GM19468 (cell line): ENCODE measurements around the gene CATSPER2.
"Not testable (repeated sequence)": the region's sequence is repeated elsewhere in the genome, so short reads cannot be mapped to it uniquely, and the experiment has no call there.

Source experiments
- ATAC-seq: cut with Tn5 transposase; IDR thresholded peaks from one replicate; pipeline ENCODE4 v1.9.1; 2021; ENCODE audit warnings: mild to moderate bottlenecking, moderate library complexity, moderate number of reproducible peaks; ENCODE audit not compliant: unreplicated experiment; ENCODE audit errors: extremely low read depth

CATSPER2 gene

DNA sequence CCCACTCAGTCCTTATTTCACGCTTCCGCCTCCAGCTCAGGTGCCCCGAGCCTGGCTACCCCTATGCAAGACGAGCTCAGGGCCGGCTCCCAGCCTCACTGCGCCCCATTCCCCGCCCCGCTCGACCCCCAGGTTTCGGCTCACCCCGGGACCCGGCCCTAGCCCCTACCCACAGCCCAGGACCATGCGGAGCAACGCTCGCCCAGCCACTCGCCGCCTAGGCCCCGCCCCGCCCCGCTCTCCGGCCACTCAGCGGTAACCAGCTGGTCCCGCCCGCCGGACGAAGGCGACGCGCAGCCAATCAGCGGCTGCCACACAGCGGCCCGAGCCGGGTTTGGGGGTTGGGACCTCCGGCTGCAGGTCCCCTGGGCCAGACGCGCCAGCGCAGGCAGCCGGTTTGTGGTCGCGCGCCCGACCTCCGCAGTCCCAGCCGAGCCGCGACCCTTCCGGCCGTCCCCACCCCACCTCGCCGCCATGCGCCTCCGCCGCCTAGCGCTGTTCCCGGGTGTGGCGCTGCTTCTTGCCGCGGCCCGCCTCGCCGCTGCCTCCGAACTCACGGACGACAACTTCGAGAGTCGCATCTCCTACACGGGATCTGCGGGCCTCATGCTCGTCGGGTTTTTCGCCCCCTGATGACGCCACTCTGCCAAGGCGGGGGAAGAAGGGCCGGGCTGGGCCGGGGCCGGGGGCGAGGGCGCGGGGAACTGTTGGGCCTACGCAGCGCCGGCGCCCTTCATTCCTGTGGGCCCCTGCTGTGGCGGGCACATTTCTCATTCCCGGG is at the start of gene CATSPER2:
Gene CATSPER2 (minus strand): TSS at position 196 of the 781 bp plus-strand sequence. CDS start 783 bp downstream, outside the sequence.
- no peak for ATAC-seq

DNA sequence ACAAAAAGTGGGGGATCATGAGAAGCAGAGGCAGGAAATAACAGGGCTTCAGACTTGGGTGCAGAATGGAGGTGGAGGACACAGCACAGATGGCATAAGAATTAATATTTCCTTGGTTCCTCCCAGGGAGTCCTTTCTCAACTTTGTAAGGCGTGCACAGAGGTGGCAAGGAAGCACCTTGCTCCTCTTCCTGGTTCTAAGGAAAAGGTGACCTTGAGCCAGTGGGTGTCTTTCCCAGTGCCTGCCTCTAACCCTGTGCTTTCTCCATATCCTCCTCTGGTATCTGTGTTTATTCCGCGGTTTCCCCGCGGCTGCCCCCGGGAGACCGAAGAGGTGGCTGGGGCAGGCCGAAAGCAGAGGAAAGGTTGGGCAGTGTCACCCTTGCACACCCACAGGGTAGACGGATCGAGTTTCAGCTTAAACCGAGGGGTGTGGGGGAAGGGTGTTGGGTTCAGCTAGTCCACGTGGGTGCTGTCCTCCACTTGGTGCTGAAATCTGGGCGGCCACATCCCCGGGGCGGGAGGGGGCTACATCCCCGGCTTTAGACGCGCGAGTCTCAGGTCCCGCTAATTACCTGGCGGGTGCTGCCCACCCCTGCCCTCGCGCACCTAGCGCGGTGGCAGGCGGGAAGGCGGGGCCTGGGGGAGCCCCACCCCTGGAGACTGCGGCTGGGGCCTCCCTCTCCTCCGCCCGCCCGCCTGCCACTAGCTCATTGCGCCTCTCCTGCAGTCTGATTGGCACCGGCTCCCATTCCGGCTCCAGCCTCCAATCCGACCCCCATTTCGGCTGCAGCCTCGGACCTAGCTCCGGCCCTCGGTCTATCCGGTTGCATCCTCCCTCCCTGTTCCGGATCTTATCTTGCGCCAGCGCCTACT is 44.7 kb upstream of the CATSPER2 start, which contains the start of gene CKMT1A:
Gene CKMT1A (plus strand): TSS at position 712 of the 875 bp plus-strand sequence. CDS start 192 bp downstream, outside the sequence.
- ATAC-seq: not testable (repeated sequence)

DNA sequence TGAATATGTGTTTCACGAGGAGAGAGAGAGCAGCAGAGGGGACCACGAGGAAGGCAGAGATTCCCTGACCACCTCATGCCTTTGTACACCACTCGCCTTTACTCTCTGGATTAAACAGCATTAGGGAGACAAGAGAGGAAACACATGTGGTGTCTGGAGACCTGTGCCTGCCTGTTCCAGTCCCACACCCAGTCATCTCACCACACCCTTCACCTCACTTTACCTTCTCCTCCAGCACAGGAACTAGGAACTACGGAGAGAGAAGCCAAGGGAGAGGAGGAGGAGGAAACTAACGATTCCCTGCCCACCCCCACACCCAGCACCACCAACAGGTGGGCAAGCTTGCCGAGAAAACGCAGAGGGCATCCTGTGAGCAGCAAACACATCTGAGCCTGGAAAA is 44.0 kb upstream of the CATSPER2 start:
- ATAC-seq: not testable (repeated sequence)

DNA sequence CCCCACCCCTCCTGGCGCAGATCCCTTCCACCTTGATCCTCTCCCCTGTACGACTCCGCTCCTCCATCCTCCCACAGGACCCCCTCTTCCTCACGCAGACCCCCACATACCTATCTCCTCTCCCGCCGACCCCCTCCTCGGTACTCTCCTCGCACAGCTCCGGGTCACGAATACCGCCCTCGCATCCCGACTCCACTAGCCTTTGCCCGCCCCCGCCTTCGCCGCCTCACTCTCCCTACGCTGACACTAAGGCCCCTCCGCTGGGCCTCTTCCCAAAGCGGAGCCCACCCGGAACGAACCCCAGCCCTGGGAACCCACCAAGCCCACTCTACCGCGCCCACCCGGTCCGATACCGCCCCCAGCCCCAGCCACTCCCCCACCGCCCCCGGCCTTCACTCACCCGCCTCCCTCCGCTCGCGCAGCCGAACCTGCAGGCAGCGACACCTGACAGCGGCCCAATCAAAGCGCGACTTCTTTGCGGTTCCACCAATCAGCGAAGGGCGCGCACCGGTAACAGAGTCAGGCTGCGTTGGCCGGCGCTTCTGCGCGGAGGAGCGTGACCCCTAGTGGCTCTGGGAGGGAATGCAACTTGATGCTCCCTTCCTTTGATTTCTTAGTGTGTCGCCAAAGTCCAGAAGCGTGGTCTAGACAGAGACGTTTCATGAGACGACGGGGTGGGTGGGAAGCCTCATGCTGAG is 41.1 kb upstream of the CATSPER2 start:
- ATAC-seq: peak; percentile 69

DNA sequence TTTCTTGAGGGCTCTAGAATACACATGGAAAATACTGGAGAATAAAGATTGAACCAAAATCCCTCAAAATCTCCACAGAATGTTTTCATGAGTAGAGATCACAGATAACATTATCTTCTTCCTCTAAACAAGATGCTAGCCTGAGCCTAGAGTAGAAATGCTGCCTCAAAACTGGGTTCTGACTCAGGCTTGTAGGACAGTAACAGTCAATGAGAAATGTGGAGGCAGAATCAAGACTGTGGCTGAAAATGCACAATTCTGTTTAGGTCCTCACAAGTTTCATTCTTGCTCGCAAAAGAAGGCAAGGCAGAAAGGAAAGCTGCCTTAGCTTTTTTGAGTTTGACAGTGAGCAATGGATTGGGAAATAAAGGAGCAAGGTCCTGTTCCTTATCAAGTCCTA is 25.5 kb upstream of the CATSPER2 start:
- ATAC-seq: not testable (repeated sequence)

DNA sequence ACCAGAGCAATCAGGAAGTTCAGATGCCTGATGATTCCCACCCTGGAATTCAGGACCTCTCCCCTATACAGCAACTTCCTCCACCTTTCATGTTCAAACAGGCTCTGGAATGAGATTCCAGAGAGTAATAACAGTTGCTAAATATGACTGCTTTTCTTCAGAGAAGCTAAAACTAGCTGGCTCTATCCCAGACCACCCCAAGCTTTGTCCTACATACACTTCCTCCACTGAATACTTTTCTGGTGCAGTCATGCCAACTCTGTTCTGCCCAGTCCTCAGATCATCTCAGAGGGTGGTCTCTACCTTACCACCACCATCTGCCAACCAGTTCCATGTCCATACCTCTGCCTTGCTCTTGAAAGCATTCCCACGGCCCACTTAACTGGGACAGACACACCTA is 17.5 kb upstream of the CATSPER2 start:
- not testable (repeated sequence) for ATAC-seq

DNA sequence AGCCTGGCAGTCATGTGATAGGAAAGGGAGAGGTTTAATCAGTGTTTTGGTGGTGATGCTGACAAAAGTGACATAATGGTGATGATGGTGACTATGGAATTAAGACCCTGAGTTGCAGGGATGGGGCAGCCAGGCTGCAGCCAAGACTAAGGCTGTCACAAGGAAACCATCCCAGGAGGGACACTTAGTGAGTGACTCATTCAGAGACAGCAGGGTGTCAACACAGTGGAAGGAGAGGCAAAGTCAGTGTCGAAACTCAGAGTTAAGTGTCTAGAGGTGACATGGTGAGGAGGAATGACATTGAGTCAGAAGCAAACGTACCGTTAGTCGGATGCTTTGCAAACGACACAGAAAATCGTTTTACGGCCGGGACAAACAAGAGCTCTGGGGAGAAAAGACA is 14.7 kb upstream of the CATSPER2 start:
- not testable (repeated sequence) for ATAC-seq

DNA sequence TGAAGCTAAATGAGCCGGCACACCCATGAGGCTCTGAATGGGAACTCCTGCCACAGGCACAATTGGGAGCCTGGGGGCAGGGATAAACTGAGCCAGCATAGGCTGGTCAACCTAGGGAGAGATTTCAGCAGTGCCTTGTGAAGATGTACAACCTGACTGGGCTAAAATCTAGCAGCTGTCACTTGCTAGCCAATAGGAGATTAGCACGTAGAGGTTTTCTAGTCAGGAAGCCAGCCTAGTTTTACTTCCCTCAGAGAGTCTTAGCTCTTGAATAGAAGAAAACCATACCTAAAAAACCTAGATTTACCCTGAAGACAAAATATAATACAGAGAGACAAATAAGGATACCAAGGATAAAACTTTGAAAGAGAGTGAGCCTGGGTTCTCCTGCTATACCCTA is 13.6 kb upstream of the CATSPER2 start:
- ATAC-seq: not testable (repeated sequence)

DNA sequence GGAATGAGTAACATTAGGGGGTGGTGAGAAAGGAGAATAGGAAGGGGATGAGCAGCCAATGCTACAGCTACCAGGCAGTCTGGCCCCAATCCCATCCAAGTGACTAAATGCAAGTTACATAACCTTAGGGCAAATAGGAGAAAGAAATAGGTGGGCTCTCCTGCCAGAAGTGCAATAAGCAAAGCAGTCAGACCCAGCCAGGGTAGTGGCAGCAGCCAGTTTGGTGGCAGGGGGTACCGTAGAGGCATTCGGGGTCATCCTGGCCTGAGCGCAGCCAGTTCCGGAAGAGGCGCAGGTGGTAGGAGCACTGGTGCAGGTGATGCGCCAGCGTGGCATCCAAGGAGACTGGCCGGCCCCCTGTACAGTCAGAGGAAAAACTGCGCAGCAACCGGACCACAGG is 11.1 kb upstream of the CATSPER2 start:
- not testable (repeated sequence) for ATAC-seq

DNA sequence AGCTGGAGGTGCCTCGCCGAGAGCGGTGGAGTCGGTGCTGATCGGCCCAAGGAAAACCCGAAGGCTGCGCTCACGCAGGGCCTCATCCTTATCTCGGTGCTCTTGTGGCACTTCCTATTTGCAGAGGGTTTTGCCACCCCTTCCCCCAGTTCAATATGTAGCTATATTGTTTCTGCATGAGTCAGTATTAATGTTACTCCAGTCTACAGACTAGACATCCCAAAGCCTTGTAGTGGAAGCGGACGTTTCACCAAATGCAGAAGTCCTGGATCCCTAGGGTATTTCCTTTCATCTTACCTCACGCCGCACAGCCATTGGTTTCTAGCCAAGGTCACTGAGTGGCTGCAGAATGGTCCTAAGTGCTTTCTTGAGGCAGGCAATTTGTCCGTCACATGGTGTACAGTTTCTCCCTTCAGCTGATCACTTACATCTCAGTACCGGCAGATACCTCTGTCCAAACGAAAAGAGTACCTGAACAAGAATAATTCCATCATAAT is 834 bp upstream of the CATSPER2 start:
- not testable (repeated sequence) for ATAC-seq

DNA sequence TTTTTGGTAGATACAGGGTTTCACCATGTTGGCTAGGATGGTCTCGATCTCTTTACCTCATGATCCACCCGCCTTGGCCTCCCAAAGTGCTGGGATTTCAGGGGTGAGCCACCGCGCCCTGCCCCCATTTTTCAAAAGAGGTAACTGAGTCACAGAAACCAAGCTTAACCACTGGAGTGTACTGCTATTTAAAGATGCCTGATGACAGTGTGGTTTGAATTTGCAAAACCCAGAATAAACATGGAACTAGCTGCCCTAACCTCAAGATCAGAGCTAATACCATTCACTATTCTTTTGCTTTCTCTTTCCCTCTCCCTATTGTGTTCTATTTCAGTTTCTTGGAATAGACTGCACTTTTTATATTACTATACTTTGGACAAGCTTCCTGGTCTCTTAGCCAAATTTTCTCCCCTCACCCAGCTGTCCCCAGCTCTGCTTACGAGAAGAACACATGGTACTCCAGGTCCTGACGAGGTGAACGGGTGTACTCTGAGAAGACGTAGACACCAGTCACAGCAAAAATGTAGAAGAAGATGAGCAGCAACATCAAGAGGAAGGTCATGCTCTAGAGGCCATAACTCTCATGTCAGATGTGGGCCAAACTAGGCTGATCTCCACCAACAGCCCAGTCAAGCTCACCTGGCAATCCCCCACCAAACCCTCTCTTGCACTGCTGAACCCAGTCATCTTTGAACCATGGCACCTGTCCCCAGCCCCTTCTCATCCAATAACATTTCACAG is 10.0 kb downstream of the CATSPER2 start:
- peak; percentile 23 for ATAC-seq

DNA sequence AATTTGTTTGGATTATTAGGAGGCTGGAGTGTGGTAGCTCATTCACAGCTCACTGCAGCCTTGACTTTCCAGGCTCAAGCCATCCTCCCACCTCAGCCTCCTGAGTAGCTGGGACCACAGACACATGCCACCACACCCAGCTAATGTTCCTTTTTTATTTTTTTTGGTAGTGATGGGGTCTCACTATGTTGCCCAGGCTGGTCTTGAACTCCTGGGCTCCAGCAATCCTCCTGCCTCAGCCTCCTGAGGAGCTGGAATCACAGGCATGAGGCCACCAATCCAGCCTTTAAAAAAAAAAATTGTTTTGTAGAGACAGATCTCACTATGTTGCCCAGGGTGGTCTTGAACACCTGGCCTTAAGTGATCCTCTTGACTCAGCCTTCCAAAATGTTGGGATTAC is 21.7 kb downstream of the CATSPER2 start:
- not testable (repeated sequence) for ATAC-seq

DNA sequence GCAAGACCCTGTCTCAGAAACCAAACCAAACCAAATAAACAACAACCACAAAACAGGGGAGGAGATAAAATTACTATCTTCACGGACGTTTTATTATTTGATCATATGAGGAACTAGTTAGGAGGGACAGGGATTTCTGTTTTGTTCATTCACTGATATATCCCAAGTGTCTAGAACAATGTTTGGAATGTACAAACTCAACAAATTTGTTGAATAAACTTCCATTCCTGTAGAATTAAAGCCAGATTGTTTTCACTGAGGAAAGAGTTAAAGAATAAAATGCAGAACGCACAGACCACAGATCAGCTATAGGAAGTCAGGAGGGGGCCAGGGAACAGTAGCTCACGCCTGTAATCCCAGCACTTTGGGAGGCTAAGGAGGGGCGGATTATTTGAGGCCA is 23.5 kb downstream of the CATSPER2 start:
- ATAC-seq: no peak

DNA sequence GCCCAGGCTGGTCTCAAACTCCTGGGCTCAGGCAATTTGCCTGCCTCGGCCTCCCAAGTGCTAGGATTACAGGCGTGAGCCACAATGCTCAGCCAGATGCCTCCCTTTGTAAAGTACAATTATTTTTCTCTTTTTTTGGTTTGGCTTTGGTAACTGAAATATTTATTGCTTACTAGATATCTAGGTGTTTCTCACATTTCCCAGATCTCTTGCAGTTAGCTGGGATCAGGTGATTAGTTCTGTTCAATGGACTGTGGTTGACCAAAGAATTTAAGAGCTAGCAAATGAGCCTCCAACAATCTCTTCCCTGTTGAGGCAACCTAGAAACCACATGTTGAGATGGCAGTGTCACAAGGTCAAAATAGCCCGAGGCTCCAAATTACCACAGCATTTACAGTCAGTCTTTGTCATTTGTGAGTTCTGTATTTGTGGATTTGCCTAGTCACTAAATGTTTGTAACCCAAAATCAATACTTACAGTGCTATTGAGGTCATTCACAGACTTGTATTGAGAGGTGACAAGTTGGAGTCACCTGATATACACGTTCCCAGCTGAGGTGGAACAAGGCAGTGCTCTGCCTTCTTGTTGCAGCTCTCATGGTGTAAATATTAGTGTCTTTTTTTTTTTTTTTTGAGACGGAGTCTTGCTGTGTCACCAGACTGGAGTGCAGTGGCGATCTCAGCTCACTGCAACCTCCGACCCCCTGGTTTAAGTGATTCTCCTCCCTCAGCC is 26.4 kb downstream of the CATSPER2 start:
- not testable (repeated sequence) for ATAC-seq

DNA sequence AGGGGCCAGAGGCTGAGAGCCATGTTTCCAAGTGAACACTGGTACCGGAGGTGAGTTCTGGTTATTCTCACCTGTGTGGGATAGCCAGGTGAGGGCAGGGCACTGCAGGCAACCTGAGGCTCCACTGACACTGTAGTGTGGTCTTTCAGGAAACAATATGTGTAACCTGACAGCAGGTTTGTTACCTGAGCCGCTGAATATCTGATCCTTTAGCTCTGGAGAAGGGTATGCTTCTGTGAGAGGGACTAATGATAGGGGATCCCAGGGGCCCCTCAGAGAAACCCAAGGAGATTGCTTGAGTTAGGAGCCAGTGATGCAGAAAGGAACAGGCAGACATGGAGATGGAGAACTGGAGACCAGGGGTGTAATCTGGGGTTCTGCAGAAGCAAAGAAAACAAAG is 29.9 kb downstream of the CATSPER2 start, which contains the start of gene STRC:
Gene STRC (minus strand): TSS at position 101 of the 400 bp plus-strand sequence. CDS start 78 bp downstream, at position 23.
- not testable (repeated sequence) for ATAC-seq

DNA sequence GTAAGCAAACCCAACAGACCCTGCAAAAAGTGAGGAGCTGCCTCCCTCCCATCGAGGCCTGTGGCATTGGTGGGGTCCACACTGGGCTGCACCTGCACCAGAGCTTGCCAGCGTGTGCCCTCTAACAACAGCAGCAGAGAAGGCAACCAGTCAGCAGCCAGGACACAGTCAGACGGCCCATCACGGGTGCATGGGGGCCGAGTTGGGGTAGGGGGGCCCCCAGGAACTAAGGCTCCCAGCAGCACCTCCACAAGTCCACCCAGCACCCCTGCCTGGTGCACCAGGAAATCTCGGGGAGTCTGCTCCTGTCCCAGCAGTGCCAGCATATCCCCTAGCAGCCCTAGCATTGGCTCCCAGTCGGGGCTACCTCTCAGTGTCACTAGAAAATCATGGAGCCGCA is 30.9 kb downstream of the CATSPER2 start:
- not testable (repeated sequence) for ATAC-seq

DNA sequence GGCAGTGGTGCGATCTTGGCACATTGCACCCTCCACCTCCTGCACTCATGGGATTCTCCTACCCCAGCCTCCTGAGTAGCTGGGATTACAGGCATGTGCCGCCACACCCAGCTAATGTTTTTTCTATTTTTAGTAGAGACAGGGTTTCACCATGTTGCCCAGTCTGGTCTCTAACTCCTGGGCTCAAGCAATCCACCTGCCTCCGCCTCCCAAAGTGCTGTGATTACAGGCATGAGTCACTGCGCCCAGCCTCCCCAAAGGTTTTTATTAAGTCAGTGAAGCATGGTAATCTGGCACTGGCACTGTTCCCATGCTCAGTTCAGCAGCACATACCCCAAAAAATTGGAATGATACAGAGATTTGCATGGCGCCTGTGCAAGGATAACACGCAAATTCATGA is 46.4 kb downstream of the CATSPER2 start:
- not testable (repeated sequence) for ATAC-seq

DNA sequence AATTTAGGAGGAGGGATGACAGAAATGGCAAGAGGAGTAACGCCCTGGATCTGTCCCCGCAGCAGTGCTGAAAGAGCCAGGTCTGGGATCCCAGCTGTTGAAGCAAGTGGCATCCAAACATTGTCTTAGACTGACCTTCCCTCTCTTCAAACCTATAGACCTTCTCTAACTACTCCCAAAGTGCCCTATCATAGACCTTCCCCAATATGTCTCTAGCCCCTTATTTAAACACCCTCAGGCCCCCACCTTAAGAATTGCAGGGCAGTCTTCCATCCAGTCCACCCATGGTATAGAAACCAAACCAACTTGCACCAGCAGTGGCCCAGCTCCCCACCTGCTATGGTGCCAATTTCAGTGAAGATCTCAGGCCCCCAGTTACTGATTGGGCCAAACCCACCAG is 48.4 kb downstream of the CATSPER2 start:
- not testable (repeated sequence) for ATAC-seq

DNA sequence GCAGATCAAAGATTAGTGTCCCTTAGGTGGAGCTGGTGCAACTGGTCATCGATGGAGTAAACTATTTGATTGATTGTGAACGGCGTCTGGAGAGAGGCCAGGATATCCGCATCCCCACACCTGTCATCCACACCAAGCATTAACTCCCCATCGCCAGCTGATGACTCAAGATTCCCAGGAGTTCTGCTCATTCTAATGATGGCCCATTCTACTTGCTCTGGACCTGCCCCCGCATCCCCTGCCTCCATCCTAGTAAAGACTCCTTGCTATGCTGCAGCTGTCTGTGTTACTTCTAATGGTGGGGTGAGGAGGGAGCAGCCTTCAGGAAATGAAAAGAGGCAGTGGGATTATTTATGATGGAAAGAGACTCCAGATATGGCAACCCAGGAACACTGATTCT is 49.5 kb downstream of the CATSPER2 start:
- not testable (repeated sequence) for ATAC-seq
